ENCODE results near the gene GALNT10. TPM values are rescaled to one million over a fixed set of nuclear protein-coding genes. Genes with fewer than 3 reads are reported as not detected.

GALNT10 gene
- total and polyA plus RNA-seq, 2 of the 4 experiments (the other 2 are of a cell fraction): 46.2 to 67.0 TPM

GRCh38 chr5:154344461-154344860 lies 153.9 kb downstream of the GALNT10 start:
- BruUV-seq (replicated peaks): no TSS peak

More at GRCh38 chr5:154344461-154344860, 153.9 kb downstream of the GALNT10 start:
- no peak overlapping the region for H3K4me3 ChIP-seq (ENCODE audit: insufficient read depth, low read depth, low read length)
- no peak overlapping the region for H2AFZ ChIP-seq (replicated peaks; ENCODE audit: low read length, poor library complexity)
- no peak overlapping the region for H3K23ac ChIP-seq (ENCODE audit: low read depth, low read length)
- no peak overlapping the region for H3K4me2 ChIP-seq (ENCODE audit: low read depth, low read length)
- no peaks in the 10 kb centered on the region for H3K27me3 ChIP-seq (ENCODE audit: control insufficient read depth, insufficient read depth, low read length)
- H2BK120ac ChIP-seq (ENCODE audit: low read depth, low read length): no peak overlapping the region
- in situ Hi-C loops (cut with MboI; ENCODE audit: low sequenced_read_pairs): no loop called here
- DNase-seq: no peak
- H4K91ac ChIP-seq (ENCODE audit: insufficient read depth, low read depth, low read length): no peak overlapping the region
- TF ChIP-seq MXI1 (IDR thresholded peaks at IDR 0.05; ENCODE audit: borderline replicate concordance, low read depth, low read length) (no peak), BHLHE40 (IDR thresholded peaks at IDR 0.05; ENCODE audit: low read depth, low read length) (no peak), ELK1 (IDR thresholded peaks at IDR 0.05; ENCODE audit: borderline replicate concordance, low read depth, low read length) (no peak), POLR2A (IDR thresholded peaks at IDR 0.05; ENCODE audit: low read depth, low read length) (no peak), NFE2L2 (IDR thresholded peaks at IDR 0.05; ENCODE audit: low read depth, low read length) (no peak), CHD1 (IDR thresholded peaks at IDR 0.05; ENCODE audit: low read depth, low read length) (no peak), MAZ (IDR thresholded peaks at IDR 0.05; ENCODE audit: borderline replicate concordance, low read depth, low read length) (no peak), MAFK (IDR thresholded peaks at IDR 0.05; ENCODE audit: low read depth, low read length) (no peak), CEBPB (IDR thresholded peaks at IDR 0.05; ENCODE audit: low read depth, low read length) (no peak), RFX5 (IDR thresholded peaks at IDR 0.05; ENCODE audit: low read depth, low read length) (no peak), SMC3 (IDR thresholded peaks at IDR 0.05; ENCODE audit: low read depth, low read length) (no peak), RCOR1 (IDR thresholded peaks at IDR 0.05; ENCODE audit: insufficient replicate concordance, low read length) (no peak), RAD21 (IDR thresholded peaks at IDR 0.05; ENCODE audit: low read length) (no peak), CTCF (conservative IDR thresholded peaks at IDR 0.05; ENCODE audit: low read depth, low read length) (no peak), FOS (IDR thresholded peaks at IDR 0.05; ENCODE audit: low read depth, low read length) (no peak)
- TF ChIP-seq, protein P1, sequence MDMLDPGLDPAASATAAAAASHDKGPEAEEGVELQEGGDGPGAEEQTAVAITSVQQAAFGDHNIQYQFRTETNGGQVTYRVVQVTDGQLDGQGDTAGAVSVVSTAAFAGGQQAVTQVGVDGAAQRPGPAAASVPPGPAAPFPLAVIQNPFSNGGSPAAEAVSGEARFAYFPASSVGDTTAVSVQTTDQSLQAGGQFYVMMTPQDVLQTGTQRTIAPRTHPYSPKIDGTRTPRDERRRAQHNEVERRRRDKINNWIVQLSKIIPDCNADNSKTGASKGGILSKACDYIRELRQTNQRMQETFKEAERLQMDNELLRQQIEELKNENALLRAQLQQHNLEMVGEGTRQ (IDR thresholded peaks at IDR 0.05; ENCODE audit: low read depth, low read length): no peak
- ATAC-seq (ENCODE audit: low read depth): no peak
- H4K20me1 ChIP-seq (ENCODE audit: insufficient read depth, low read length): no peaks in the 10 kb centered on the region
- WGBS, 2 experiments (ENCODE audit: extremely low coverage in 2 of 2, insufficient read length in 1 of 2): 100% methylated on average over 2 of the region's 5 CpGs; no CpG with 5 or more reads in 1 of the 2 experiments
- H3K9me1 ChIP-seq (ENCODE audit: insufficient read depth, low read length): no peaks in the 10 kb centered on the region; the same call in 1 of the 2 replicates
- H3K4me1 ChIP-seq (ENCODE audit: control insufficient read depth, insufficient read depth, low read length): peaks cover 2% of the 10 kb centered on the region
- no peak overlapping the region for H4K5ac ChIP-seq (ENCODE audit: low read depth, low read length)
- no peak overlapping the region for H3K27ac ChIP-seq (ENCODE audit: insufficient read depth, low read length)
- dilution Hi-C loops (cut with HindIII; ENCODE audit: low sequenced_read_pairs, unreplicated experiment): no loop called here
- H2BK5ac ChIP-seq (ENCODE audit: low read depth, low read length, poor library complexity, severe bottlenecking): no peak overlapping the region
- H3K79me1 ChIP-seq (ENCODE audit: low read depth in 1 of 2, low read length in 2 of 2): peaks cover 7 to 15% of the 10 kb centered on the region in 2 experiments; a peak in 2 of 4 replicates
- ChIA-PET CTCF (no interaction called here), POLR2A (ENCODE audit: unreplicated experiment) (no interaction called here)
- no peak overlapping the region for H3K14ac ChIP-seq (replicated peaks; ENCODE audit: low read depth, low read length)
- no peaks in the 10 kb centered on the region for H3K9me3 ChIP-seq (ENCODE audit: control insufficient read depth, insufficient read depth, low read length)
- no peak overlapping the region for H3K9ac ChIP-seq (ENCODE audit: low read depth, low read length)
- H3K56ac ChIP-seq (ENCODE audit: extremely low read depth, insufficient read depth, low read length): no peak overlapping the region
- intact Hi-C loops (cut with micrococcal nuclease): no loop called here
- H2AK9ac ChIP-seq (replicated peaks; ENCODE audit: low read depth, low read length, poor library complexity): no peak overlapping the region
- no peak overlapping the region for H2BK15ac ChIP-seq (ENCODE audit: low read depth, low read length)
- no peaks in the 10 kb centered on the region; the same call in 1 of the 2 replicates for H3K36me3 ChIP-seq (ENCODE audit: control insufficient read depth, insufficient read depth, low read length)
- H4K8ac ChIP-seq (ENCODE audit: low read depth in 2 of 2, low read length in 2 of 2): no peak overlapping the region; a peak in 1 of 4 replicates
- H3K18ac ChIP-seq (ENCODE audit: low read depth, low read length): no peak overlapping the region
- no peak overlapping the region for H2BK20ac ChIP-seq (ENCODE audit: low read depth, low read length)
- no peak overlapping the region for H2AK5ac ChIP-seq (ENCODE audit: low read depth, low read length)
- no peak overlapping the region for H3K4ac ChIP-seq (ENCODE audit: low read depth, low read length)

Measured in IMR-90 (cell line).